GM18907 (cell line): ENCODE measurements around the gene SRP68.
"Not testable (repeated sequence)": the region's sequence is repeated elsewhere in the genome, so short reads cannot be mapped to it uniquely, and the experiment has no call there.

ENCODE experiments used
- ATAC-seq: cut with Tn5 transposase; IDR thresholded peaks from one replicate; pipeline ENCODE4 v1.9.1; 2021; ENCODE audit warnings: mild to moderate bottlenecking, moderate library complexity; ENCODE audit not compliant: unreplicated experiment

Gene SRP68

GRCh38 chr17:76077584-76078110 lies 5.3 kb upstream of the SRP68 start:
- ATAC-seq = no peak

- no peak for ATAC-seq
Observed at GRCh38 chr17:76076765-76077583, 4.7 kb upstream of the SRP68 start.

- no peak for ATAC-seq
Observed at GRCh38 chr17:76076146-76076764, 3.9 kb upstream of the SRP68 start.

GRCh38 chr17:76075364-76076145 lies 3.2 kb upstream of the SRP68 start:
- ATAC-seq = no peak

- ATAC-seq = no peak
Observed at GRCh38 chr17:76074390-76075363, 2.4 kb upstream of the SRP68 start, which contains the start of gene GALR2. GALR2 (plus strand) TSS chr17:76074781; CDS start chr17:76074884, 103 bp downstream.

GRCh38 chr17:76071531-76072147 lies 678 bp downstream of the SRP68 start:
- peak; percentile 9 for ATAC-seq

GRCh38 chr17:76065775-76066174 lies 6.5 kb downstream of the SRP68 start:
- no peak for ATAC-seq

- no peak for ATAC-seq
Observed at GRCh38 chr17:76063875-76064546, 8.3 kb downstream of the SRP68 start.

GRCh38 chr17:76058264-76058663 lies 14.1 kb downstream of the SRP68 start:
- ATAC-seq = not testable (repeated sequence)

GRCh38 chr17:76056882-76057281 lies 15.4 kb downstream of the SRP68 start:
- ATAC-seq = no peak

- no peak for ATAC-seq
Observed at GRCh38 chr17:76054112-76054476, 18.2 kb downstream of the SRP68 start.

GRCh38 chr17:76053246-76054111 lies 18.8 kb downstream of the SRP68 start:
- no peak for ATAC-seq

GRCh38 chr17:76051561-76051960 lies 20.8 kb downstream of the SRP68 start:
- no peak for ATAC-seq

- no peak for ATAC-seq
Observed at GRCh38 chr17:76050538-76051467, 21.5 kb downstream of the SRP68 start.

- no peak for ATAC-seq
Observed at GRCh38 chr17:76049836-76050537, 22.3 kb downstream of the SRP68 start.

GRCh38 chr17:76049239-76049638 lies 23.1 kb downstream of the SRP68 start:
- no peak for ATAC-seq

GRCh38 chr17:76048711-76049110 lies 23.6 kb downstream of the SRP68 start:
- no peak for ATAC-seq
